GM21737 (cell line): Measurements from ENCODE around the gene WRAP53.

Experiments used
- ATAC-seq: cut with Tn5 transposase; IDR thresholded peaks from one replicate; pipeline ENCODE4 v1.9.1; 2021; ENCODE audit warnings: mild to moderate bottlenecking, moderate library complexity; ENCODE audit not compliant: unreplicated experiment

Gene WRAP53

GRCh38 chr17:7677388-7678067 is 10.7 kb upstream of the WRAP53 start:
- no peak for ATAC-seq

- no peak for ATAC-seq
Observed at GRCh38 chr17:7684851-7685532, 3.3 kb upstream of the WRAP53 start.

- peak; percentile 40 for ATAC-seq
Observed at GRCh38 chr17:7685533-7686221, 2.6 kb upstream of the WRAP53 start.

GRCh38 chr17:7686222-7687071 is 1.8 kb upstream of the WRAP53 start:
- peak; percentile 42 for ATAC-seq

GRCh38 chr17:7687072-7687907 is 987 bp upstream of the WRAP53 start, which contains the start of gene TP53:
TP53 (minus strand) TSS chr17:7687490; CDS start chr17:7676594, 10,896 bp downstream.
- ATAC-seq: peak; percentile 32

- no peak for ATAC-seq
Observed at GRCh38 chr17:7688808-7689316, 585 bp downstream of the WRAP53 start.

DNA sequence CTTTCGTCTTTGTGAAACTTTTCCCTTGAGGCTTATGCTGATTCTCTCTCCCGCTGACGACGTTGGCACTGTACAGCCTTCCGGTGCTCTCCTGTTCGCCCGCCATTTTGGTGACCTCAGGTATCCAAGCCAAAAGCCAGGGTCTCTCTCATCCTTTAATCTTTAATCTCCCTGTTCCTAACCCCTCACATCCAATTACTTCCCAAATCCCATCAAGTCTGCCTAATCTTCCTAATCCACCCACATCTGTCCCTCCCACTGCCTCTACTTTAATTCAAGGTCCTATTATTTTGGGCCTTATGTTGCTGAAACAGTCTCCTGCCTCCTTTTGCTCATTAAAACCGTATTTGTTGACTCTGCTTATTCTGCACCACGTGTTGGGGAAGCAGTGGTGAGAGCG is 7.3 kb downstream of the WRAP53 start:
- ATAC-seq: no peak

DNA sequence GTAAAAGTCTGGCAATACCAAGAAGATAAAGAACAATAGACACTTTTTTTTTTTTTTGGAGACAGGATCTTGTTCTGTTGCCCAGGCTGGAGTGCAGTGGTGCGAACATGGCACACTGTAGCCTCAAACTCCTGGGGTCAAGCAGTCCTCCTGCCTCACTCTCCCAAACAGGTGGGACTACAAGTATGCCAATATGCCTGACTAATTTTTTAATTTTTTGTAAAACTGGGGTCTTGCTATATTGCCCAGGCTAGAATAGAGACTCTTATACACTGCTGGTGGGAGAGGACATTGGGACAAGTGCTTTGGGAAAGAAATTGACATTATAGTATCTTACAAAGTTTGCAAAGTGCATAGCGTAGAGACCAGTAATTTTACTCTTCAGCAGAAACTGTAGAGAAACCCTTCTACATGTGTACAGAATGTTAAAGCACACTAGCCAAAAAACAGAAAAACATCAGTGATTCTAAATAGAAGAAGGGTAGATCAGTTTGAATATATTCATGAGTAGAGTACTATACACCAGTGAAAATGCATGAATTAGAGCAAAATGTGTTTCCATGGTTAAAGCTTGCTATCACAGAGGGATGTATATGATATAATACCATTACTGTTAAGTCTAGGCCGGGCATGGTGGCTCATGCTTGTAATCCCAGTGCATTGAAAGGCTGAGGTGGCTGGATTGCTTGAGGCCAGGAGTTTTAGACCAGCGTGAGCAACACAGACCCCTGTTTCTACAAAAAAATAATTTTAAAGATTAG is 9.7 kb downstream of the WRAP53 start:
- no peak for ATAC-seq

DNA sequence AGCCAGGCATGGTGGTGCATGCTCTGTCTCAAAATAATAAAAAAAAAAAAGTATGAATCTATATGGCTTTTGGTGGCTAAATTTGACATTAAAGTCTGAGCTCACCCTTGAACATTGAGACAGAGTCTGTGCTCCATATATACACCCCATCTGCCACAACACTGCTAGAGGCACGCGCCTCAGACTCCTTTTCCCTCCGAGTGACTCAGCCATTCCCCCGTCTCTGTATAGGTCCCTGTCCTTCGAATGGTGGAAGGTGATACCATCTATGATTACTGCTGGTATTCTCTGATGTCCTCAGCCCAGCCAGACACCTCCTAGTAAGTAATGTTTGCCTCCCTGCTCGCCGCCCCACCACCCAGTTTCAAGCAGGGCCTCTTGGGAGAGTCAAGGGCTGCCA is 12.2 kb downstream of the WRAP53 start:
- no peak for ATAC-seq

DNA sequence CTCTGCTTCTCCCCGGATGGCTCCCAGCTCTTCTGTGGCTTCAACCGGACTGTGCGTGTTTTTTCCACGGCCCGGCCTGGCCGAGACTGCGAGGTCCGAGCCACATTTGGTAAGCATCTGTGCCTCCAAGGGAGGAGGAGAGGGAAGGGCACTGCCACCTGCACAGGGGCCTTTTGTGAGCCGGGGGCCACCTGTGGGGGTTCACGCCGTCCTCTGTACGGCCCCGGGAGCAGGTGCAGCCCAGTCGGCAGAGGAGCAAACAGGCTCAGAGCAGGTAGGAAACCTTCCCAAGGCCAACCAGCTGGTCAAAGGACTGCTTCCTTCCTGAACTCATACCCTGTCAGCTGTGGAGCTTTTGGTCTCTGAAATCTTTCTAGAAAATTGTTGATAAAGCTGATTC is 13.4 kb downstream of the WRAP53 start:
- no peak for ATAC-seq

GRCh38 chr17:7702776-7703175 is 14.5 kb downstream of the WRAP53 start:
- ATAC-seq: no peak

DNA sequence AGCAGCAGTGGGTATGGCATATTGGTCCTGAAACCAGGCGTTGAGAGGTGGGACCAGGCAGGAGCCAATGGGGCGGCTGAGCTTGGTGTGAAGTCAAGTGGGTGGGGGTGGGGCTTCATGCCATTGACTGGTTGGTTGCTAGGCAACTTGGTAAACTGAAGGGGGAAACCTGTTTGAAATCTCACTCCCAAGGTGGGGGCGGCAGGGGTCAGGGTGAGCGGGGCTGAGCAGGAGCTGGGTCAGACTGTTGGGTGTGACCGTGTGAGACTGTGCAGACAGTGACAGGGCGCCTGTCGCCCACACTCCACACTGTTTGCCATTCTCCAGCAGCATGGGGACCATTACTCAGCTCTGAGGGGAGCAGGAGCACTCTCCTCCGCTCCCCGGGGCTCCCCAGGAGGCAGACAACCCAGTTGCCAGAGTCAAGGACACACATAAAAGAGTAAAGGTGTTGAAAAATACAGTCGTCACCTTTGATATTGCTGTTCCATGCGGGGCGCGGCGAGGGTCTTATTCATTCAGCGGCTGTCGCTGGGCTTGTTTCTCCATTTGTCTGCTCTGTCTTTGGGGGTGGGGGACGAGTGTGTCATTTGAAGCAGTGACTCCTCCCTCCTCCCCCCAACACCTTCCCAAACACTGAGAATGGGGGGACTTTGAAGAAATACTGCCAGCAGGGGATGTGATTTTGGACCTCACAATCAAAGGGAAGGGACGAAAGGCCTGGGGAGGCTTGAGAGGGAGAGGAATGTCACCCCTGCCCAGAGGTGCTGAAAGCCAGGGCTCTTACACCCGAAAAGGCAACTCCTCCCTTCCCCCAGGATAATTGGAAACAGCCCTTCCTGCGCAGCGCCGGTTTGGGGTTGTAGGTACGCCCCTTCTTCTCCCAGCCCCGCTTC is 15.6 kb downstream of the WRAP53 start:
- no peak for ATAC-seq

- ATAC-seq: no peak
Observed at GRCh38 chr17:7704601-7705268, 16.5 kb downstream of the WRAP53 start, which contains the start of gene EFNB3. EFNB3 (plus strand) TSS chr17:7705202; CDS start chr17:7705599, 397 bp downstream.

- ATAC-seq: no peak
Observed at GRCh38 chr17:7705269-7706255, 17.3 kb downstream of the WRAP53 start.

DNA sequence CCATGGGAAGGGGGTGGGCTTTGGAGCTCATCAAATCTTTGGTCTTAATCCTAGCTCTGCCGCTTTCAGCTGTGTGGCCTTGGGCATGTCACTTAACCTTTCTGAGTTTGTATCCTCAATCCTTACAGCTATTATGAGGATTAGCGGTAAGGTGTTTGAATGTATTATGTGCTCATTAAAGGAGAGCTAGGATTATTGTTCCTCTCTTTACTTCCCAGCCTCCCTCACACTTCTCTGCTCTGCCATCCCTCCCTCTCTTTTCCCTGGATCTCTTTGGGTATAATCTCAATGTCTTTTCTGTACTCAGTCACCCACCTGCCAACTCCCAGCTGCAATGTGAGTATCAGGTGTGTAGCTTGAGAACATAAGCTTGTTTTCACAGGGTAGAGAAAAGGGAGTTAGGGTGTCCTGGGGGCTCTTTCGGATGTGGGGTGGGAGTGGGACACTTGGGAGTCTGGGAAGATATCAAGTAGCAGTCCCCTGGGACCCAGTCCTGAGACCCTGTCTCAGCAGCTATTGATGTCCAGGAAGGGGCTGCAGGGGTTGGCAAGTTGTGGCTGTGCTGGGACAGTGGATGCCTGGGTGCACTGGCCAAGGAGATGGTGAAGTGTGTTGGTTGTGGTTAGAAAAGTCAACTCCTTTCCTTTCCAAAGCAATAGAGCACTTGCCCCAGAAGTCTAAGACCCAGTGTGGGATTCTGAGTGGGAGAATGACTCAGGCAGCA is 18.5 kb downstream of the WRAP53 start:
- ATAC-seq: no peak

DNA sequence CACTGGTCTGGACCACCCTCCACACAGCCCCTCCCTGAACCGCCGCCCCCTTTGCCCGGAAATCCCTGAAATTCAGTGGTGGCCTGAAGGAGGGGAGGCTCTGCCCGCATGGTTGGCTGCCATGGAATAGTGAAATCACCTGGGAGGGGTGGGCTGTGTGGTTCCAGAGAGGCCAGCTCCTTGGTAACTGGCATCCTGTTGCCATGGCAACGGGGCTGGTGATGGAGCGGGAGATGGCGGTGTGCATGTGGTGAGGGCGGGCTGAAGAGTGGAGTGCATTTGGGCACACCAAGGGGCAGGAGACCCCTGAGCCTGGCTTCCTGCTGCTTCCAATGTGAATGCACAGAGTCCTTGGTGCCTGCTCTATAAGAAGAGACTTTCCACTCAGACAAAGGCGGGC is 19.2 kb downstream of the WRAP53 start:
- ATAC-seq: no peak
